KMS-11 (cell line): ENCODE measurements around the gene SLC17A9.
"Not testable (repeated sequence)": the region's sequence is repeated elsewhere in the genome, so short reads cannot be mapped to it uniquely, and the experiment has no call there.

Experiments
- H2AFZ ChIP-seq: fragments of 200-600 bp; sonication (generic); 2 replicates; pipeline ENCODE4 v1.6.1; 2016; ENCODE audit warnings: antibody characterized with exemption, mixed run types, low read depth
- H3K27ac ChIP-seq: fragments of 200-600 bp; sonication (generic); 2 replicates; pipeline ENCODE4 v1.6.1; 2016; ENCODE audit warnings: mild to moderate bottlenecking, mixed run types
- H3K27me3 ChIP-seq: fragments of 200-600 bp; sonication (generic); 2 replicates; pipeline ENCODE4 v1.6.1; 2017; ENCODE audit warnings: mild to moderate bottlenecking, low read depth, mixed run types, moderate library complexity; ENCODE audit not compliant: insufficient read depth
- H3K36me3 ChIP-seq: fragments of 200-600 bp; sonication (generic); 2 replicates; pipeline ENCODE4 v1.6.1; 2017; ENCODE audit warnings: mild to moderate bottlenecking, mixed run types; ENCODE audit not compliant: insufficient read depth
- H3K4me1 ChIP-seq: fragments of 200-600 bp; sonication (generic); 2 replicates; pipeline ENCODE4 v1.6.1; 2016; ENCODE audit warnings: mild to moderate bottlenecking, low read depth, mixed run types; ENCODE audit not compliant: poor library complexity, severe bottlenecking
- H3K4me2 ChIP-seq: fragments of 200-600 bp; sonication (generic); 2 replicates; pipeline ENCODE4 v1.7.0; 2016; ENCODE audit warnings: mild to moderate bottlenecking, mixed run types
- H3K4me3 ChIP-seq: fragments of 200-600 bp; sonication (generic); IDR thresholded peaks from 2 replicates; pipeline ENCODE4 v1.6.1; 2017; ENCODE audit warnings: low read depth, low read length, mixed read lengths; ENCODE audit not compliant: insufficient read depth
- H3K79me2 ChIP-seq: fragments of 200-600 bp; sonication (generic); 2 replicates; pipeline ENCODE4 v1.6.1; 2016; ENCODE audit warnings: low read depth, mixed run types; ENCODE audit not compliant: insufficient read depth
- H3K9ac ChIP-seq: fragments of 200-600 bp; sonication (generic); 2 replicates; pipeline ENCODE4 v1.6.1; 2016; ENCODE audit warnings: mild to moderate bottlenecking, mixed run types
- H4K20me1 ChIP-seq: fragments of 200-600 bp; sonication (generic); 2 replicates; pipeline ENCODE4 v1.6.1; 2016; ENCODE audit warnings: mild to moderate bottlenecking, mixed run types; ENCODE audit not compliant: insufficient read depth
- TF ChIP-seq, protein P1 (sequence below): fragments of 200-600 bp; sonication (generic); conservative IDR thresholded peaks from 2 replicates; pipeline ENCODE4 v1.6.1; 2017; ENCODE audit warnings: low read depth, mild to moderate bottlenecking, antibody characterized with exemption, low read length, moderate library complexity, mixed read lengths

SLC17A9 gene

DNA sequence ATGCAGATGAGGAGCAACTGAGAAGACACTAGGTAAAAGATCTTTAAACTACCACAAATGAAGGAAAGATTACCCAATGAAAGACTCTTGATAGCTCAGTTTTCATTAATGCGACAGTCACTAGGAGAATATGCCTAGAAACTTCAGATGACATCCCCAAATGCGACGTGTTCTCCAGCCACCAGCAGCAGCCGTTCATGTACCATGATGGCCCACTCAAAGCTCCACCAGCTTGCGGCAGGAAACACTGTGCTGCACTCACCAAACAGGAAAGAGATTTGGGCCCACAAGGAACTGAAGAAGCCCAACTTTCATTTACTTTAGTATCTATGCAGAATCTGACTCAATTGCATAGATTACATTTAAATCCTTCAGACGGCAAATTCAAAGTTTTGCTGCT, 33.7 kb upstream of the SLC17A9 start:
- no peaks in the 10 kb centered on the region; the same call in 1 of the 2 replicates for H3K27me3 ChIP-seq
- peaks cover 95% of the 10 kb centered on the region for H4K20me1 ChIP-seq
- H3K36me3 ChIP-seq = peaks cover 5% of the 10 kb centered on the region; the same call in 1 of the 2 replicates
- H3K9ac ChIP-seq = no peak overlapping the region
- no peak overlapping the region for H2AFZ ChIP-seq
- peaks cover 100% of the 10 kb centered on the region for H3K79me2 ChIP-seq
- peak overlapping the region; percentile 20; the same call in 1 of the 2 replicates for H3K27ac ChIP-seq
- H3K4me2 ChIP-seq = peak overlapping the region; percentile 38; the same call in 1 of the 2 replicates
- peaks cover 97% of the 10 kb centered on the region for H3K4me1 ChIP-seq
- H3K4me3 ChIP-seq = no peak overlapping the region
- TF ChIP-seq, protein P1, sequence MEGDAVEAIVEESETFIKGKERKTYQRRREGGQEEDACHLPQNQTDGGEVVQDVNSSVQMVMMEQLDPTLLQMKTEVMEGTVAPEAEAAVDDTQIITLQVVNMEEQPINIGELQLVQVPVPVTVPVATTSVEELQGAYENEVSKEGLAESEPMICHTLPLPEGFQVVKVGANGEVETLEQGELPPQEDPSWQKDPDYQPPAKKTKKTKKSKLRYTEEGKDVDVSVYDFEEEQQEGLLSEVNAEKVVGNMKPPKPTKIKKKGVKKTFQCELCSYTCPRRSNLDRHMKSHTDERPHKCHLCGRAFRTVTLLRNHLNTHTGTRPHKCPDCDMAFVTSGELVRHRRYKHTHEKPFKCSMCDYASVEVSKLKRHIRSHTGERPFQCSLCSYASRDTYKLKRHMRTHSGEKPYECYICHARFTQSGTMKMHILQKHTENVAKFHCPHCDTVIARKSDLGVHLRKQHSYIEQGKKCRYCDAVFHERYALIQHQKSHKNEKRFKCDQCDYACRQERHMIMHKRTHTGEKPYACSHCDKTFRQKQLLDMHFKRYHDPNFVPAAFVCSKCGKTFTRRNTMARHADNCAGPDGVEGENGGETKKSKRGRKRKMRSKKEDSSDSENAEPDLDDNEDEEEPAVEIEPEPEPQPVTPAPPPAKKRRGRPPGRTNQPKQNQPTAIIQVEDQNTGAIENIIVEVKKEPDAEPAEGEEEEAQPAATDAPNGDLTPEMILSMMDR = no peak

DNA sequence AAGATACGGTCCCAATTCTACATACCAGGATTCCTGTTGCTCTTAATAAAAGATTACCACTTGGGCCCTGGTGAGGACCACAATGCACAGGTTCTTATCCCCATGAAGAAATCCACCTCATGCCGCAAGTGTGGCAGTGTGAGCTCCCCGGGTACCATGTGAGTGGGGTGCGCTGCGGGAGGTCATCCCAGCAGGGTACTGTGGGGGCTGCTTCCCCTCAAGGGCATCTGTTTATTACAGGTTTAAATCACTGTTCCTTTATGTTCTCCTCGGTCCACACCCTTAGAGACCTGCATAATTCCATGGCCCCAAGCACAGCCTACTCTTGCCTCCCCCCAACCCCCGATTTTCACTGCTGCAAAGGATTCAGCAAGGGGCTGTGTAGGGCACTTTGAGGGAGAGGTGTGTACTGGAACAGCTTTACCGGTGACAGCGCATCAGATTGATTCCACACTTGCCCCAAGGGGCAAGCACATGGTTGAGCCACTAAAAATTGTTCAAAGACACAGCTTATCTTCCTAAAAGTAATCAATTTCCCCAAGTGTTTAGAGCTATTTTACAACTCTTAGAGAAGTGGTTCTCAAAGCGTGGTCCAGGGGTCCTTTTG, 32.4 kb upstream of the SLC17A9 start:
- peaks cover 100% of the 10 kb centered on the region for H3K79me2 ChIP-seq
- H3K36me3 ChIP-seq = no peaks in the 10 kb centered on the region
- H3K4me3 ChIP-seq = no peak overlapping the region
- H3K9ac ChIP-seq = no peak overlapping the region
- TF ChIP-seq, protein P1 = no peak
- H3K27ac ChIP-seq = no peak overlapping the region
- no peak overlapping the region for H3K4me2 ChIP-seq
- H4K20me1 ChIP-seq = peaks cover 98% of the 10 kb centered on the region
- H3K27me3 ChIP-seq = no peaks in the 10 kb centered on the region; the same call in 1 of the 2 replicates
- peaks cover 98% of the 10 kb centered on the region for H3K4me1 ChIP-seq
- H2AFZ ChIP-seq = no peak overlapping the region

DNA sequence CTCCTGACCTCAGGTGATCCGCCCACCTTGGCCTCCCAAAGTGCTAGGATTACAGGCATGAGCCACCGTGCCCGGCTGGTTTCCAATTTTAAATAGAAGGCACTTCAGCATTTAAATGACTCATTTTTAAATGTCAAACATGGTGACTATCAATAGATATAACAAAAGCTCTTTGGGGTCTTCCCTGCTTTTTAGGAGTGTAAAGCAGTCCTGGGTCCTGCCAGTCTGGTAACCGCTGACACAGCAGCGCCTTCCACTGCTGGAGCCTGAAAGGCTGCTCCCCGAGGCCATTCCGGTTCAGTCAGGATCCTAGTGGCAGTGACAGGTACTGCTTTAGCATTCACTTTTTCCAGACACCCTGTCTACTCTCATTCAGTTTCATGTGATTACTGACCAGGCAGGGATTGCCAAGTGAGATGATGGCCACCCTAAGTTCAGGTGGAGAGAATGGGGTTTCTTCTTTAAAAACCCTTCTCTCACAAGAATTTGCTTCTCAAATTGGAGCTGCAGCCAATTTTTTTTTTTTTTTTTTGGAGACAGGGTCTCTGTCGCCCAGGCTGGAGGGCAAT, 31.3 kb upstream of the SLC17A9 start:
- H2AFZ ChIP-seq = no peak overlapping the region
- peaks cover 89% of the 10 kb centered on the region for H3K4me1 ChIP-seq
- H3K4me3 ChIP-seq = no peak overlapping the region
- no peaks in the 10 kb centered on the region; the same call in 1 of the 2 replicates for H3K27me3 ChIP-seq
- peaks cover 89% of the 10 kb centered on the region for H4K20me1 ChIP-seq
- H3K9ac ChIP-seq = no peak overlapping the region
- TF ChIP-seq, protein P1 = peak; percentile 61
- H3K36me3 ChIP-seq = no peaks in the 10 kb centered on the region
- peaks cover 97% of the 10 kb centered on the region for H3K79me2 ChIP-seq
- H3K4me2 ChIP-seq = 0 out of 2 replicates have a peak overlapping the region, but pooled peaks have one; percentile 14
- H3K27ac ChIP-seq = no peak overlapping the region

DNA sequence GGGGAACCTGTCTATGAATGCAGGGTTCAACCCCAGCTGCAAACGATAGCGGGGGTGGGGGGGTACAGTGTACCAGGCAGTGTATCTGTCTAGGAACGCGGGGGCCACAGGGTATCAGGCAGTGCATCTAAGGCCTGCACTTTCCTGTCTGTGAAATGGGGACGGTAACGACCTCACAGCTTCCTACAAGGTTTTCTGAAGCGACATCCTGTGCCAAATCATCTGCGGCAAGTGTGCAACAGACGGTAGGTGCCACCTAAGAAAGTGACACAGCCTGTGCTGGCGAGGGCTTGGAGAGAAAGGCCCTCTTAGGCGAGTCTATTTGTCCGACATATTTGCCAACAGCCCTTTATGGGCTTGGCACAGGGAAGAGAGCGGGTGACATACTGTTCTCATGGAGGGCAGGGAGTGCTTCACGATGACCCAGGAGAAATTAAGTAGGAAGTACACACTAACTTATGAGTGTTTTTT, 30.0 kb upstream of the SLC17A9 start:
- Histone ChIP-seq H3K9ac (no peak overlapping the region), H4K20me1 (peaks cover 76% of the 10 kb centered on the region), H3K4me2 (no peak overlapping the region)

DNA sequence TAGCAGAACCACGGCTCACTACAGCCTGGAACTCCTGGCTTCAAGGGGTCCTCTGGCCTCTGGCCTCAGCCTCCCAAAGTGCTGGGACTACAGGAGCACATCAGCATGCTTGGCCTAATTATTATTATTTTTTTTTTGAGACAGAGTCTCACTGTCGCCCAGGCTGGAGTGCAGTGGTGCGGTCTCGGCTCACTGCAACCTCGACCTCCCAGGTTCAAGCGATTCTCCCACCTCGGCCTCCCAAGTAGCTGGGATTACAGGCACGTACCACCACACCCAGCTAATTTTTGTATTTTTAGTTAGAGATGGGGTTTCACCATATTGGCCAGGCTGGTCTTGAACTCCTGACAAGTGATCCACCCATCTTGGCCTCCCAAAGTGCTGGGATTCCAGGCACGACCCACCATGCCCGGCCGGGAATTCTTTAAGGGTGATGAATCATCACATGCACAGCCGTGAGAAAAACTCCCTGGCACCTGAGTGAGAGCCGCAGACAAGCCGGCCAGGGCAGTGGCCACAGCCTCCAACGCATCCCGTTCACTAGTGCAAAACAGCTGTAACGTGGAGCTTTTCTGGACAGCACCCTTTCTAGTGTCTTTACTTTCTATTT, 29.3 kb upstream of the SLC17A9 start:
- peaks cover 79% of the 10 kb centered on the region for H3K4me1 ChIP-seq

More for the DNA sequence above, 30.0 kb upstream of the SLC17A9 start:
- Histone ChIP-seq H3K4me1 (peaks cover 86% of the 10 kb centered on the region), H3K79me2 (peaks cover 94% of the 10 kb centered on the region), H2AFZ (no peak overlapping the region), H3K4me3 (no peak overlapping the region), H3K36me3 (no peaks in the 10 kb centered on the region), H3K27ac (no peak overlapping the region), H3K27me3 (no peaks in the 10 kb centered on the region)
- TF ChIP-seq, protein P1 = no peak

More for the DNA sequence above, 29.3 kb upstream of the SLC17A9 start:
- peaks cover 94% of the 10 kb centered on the region for H3K79me2 ChIP-seq
- not testable (repeated sequence) for H3K4me3 ChIP-seq, H2AFZ ChIP-seq, H3K27me3 ChIP-seq, H3K27ac ChIP-seq, H3K9ac ChIP-seq, H3K36me3 ChIP-seq
- 0 out of 2 replicates have a peak overlapping the region, but pooled peaks have one; percentile 89 for H3K4me2 ChIP-seq
- peaks cover 70% of the 10 kb centered on the region for H4K20me1 ChIP-seq
